ENCODE data around the gene SERAC1.

- TF ChIP-seq CTCF (conservative IDR thresholded peaks at IDR 0.05; ENCODE audit: low read depth, low read length) (no peak), ELK1 (IDR thresholded peaks at IDR 0.05; ENCODE audit: borderline replicate concordance, low read depth, low read length) (no peak), RAD21 (IDR thresholded peaks at IDR 0.05; ENCODE audit: low read length) (no peak)
Observed at GRCh38 chr6:158104696-158105095, 63.4 kb downstream of the SERAC1 start.

Data from IMR-90 (cell line).